SU-DHL-6 (cell line): ENCODE measurements around the gene BLNK.

Experiments used
- EZH2phosphoT487 ChIP-seq: fragments of 200-600 bp; sonication (generic), shearing (Covaris generic); conservative IDR thresholded peaks from 2 replicates; pipeline ENCODE4 v1.6.1; 2018; ENCODE audit warnings: mild to moderate bottlenecking, antibody characterized with exemption, low read length, moderate library complexity, mixed read lengths
- TF ChIP-seq, protein P1 (sequence below): fragments of 200-600 bp; sonication (generic); IDR thresholded peaks from one replicate; pipeline ENCODE4 v1.5.1; 2017; ENCODE audit warnings: antibody characterized with exemption, mild to moderate bottlenecking, low read length, moderate library complexity; ENCODE audit not compliant: insufficient read depth, poor library complexity, severe bottlenecking

GRCh38 chr10:96228408-96228994, 42.9 kb downstream of the BLNK start:
- TF ChIP-seq, protein P1, sequence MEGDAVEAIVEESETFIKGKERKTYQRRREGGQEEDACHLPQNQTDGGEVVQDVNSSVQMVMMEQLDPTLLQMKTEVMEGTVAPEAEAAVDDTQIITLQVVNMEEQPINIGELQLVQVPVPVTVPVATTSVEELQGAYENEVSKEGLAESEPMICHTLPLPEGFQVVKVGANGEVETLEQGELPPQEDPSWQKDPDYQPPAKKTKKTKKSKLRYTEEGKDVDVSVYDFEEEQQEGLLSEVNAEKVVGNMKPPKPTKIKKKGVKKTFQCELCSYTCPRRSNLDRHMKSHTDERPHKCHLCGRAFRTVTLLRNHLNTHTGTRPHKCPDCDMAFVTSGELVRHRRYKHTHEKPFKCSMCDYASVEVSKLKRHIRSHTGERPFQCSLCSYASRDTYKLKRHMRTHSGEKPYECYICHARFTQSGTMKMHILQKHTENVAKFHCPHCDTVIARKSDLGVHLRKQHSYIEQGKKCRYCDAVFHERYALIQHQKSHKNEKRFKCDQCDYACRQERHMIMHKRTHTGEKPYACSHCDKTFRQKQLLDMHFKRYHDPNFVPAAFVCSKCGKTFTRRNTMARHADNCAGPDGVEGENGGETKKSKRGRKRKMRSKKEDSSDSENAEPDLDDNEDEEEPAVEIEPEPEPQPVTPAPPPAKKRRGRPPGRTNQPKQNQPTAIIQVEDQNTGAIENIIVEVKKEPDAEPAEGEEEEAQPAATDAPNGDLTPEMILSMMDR, result no peak
- no peak for TF ChIP-seq EZH2phosphoT487
